ENCODE results near the gene CEP350.
"Not testable (repeated sequence)": the region's sequence is repeated elsewhere in the genome, so short reads cannot be mapped to it uniquely, and the experiment has no call there.

The CEP350 gene

GRCh38 chr1:179933219-179933618, 21.4 kb upstream of the CEP350 start:
- H3K27me3 Mint-ChIP-seq: no peaks in the 10 kb centered on the region
- ATAC-seq: no peak
- H3K9me3 Mint-ChIP-seq: no peaks in the 10 kb centered on the region
- no peak overlapping the region for H3K4me3 Mint-ChIP-seq
- DNase-seq: no peak
- no peak overlapping the region for H3K27ac Mint-ChIP-seq
- H3K4me1 Mint-ChIP-seq: no peaks in the 10 kb centered on the region
- H3K36me3 Mint-ChIP-seq (ENCODE audit: low read depth): no peaks in the 10 kb centered on the region

- Mint-ChIP-seq H3K27ac (no peak overlapping the region), H3K4me3 (no peak overlapping the region), H3K27me3 (peaks cover 3% of the 10 kb centered on the region), H3K4me1 (no peaks in the 10 kb centered on the region), H3K36me3 (ENCODE audit: low read depth) (no peaks in the 10 kb centered on the region), H3K9me3 (no peaks in the 10 kb centered on the region)
- ATAC-seq: no peak
- DNase-seq: no peak
Observed at GRCh38 chr1:179935909-179936496, 18.6 kb upstream of the CEP350 start.

DNA sequence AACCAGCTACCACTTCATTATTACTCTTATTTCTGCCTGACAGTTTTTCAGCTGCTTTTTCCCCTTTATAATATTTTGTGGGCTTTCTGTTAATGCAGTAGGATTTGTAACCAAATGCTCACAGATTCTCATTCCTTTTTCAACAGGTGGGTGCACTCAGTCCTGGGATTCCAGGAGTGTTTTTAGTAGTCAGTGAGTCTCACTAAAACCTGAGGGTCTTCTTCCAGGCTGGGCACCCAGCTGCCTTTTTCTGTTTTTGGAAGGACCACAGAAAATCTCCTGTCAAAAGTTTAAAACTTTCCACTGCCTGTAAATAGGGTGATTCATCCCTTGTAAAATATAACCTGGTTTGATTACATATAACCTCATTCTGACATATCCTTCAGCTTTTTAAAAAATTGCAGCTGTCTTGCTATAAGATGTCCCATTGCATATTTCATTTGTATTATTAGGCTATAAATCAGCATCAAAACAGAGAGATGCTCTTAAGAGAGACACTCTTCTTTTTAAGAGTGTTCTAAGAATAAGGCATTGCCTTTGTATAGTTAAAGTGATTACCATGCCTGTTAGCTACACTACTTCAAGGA, 16.8 kb upstream of the CEP350 start:
- DNase-seq (no peak), ATAC-seq (no peak)
- no peak overlapping the region for H3K4me3 Mint-ChIP-seq
- H3K36me3 Mint-ChIP-seq (ENCODE audit: low read depth): no peaks in the 10 kb centered on the region
- H3K9me3 Mint-ChIP-seq: no peaks in the 10 kb centered on the region
- no peaks in the 10 kb centered on the region for H3K4me1 Mint-ChIP-seq
- peaks cover 3% of the 10 kb centered on the region for H3K27me3 Mint-ChIP-seq
- no peak overlapping the region for H3K27ac Mint-ChIP-seq

- DNase-seq: no peak
- no peak overlapping the region for H3K4me3 Mint-ChIP-seq
- H3K27ac Mint-ChIP-seq: no peak overlapping the region
Observed at GRCh38 chr1:179938752-179939151, 15.9 kb upstream of the CEP350 start.

DNA sequence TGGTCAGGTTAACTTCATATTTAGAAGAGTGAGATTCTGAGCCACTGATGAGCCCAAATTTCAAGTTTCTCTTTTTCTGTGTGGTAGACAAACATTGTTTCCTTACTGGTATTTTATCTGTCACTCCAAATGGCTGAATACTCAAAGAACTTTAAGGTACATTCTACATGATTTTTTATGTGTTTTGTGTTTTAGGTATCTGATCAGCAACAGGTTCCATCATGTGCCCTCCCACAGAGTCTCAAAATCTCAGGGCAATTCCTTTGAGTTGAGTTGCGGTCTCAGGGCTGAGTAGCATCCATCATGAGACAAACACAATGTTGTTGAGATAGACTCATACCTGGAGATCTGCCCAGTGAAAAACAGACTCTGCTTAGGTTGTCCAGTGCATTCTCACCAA, 14.7 kb upstream of the CEP350 start:
- DNase-seq: no peak
- Mint-ChIP-seq H3K4me1 (no peaks in the 10 kb centered on the region), H3K9me3 (no peaks in the 10 kb centered on the region)

More at GRCh38 chr1:179938752-179939151, 15.9 kb upstream of the CEP350 start:
- no peak for ATAC-seq
- no peaks in the 10 kb centered on the region for H3K4me1 Mint-ChIP-seq
- H3K27me3 Mint-ChIP-seq: peaks cover 3% of the 10 kb centered on the region
- no peaks in the 10 kb centered on the region for H3K9me3 Mint-ChIP-seq
- H3K36me3 Mint-ChIP-seq (ENCODE audit: low read depth): no peaks in the 10 kb centered on the region

GRCh38 chr1:179941454-179941853, 13.2 kb upstream of the CEP350 start:
- Mint-ChIP-seq H3K4me3 (no peak overlapping the region), H3K4me1 (no peaks in the 10 kb centered on the region), H3K36me3 (ENCODE audit: low read depth) (no peaks in the 10 kb centered on the region), H3K9me3 (no peaks in the 10 kb centered on the region), H3K27ac (no peak overlapping the region), H3K27me3 (peaks cover 3% of the 10 kb centered on the region)
- no peak for DNase-seq
- ATAC-seq: no peak

More for the DNA sequence above, 14.7 kb upstream of the CEP350 start:
- H3K27ac Mint-ChIP-seq: no peak overlapping the region
- no peak overlapping the region for H3K4me3 Mint-ChIP-seq
- no peaks in the 10 kb centered on the region for H3K36me3 Mint-ChIP-seq (ENCODE audit: low read depth)
- no peak for ATAC-seq
- peaks cover 3% of the 10 kb centered on the region for H3K27me3 Mint-ChIP-seq

DNA sequence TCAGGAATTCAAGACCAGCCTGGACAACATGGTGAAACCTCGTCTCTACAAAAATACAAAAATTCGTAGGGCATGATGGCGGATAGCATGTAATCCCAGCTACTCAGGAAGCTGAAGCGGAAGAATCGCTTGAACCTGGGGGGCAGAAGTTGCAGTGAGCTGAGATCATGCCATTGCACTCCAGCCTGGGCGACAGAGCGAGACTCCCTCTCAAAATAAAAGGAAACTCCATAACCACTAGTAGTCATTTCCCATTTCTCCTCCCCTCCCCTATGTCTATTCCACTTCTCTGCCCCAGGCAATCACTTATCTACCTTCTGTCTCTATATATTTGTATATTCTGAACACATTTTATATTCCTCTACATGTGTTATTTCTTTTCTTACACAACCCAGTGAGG, 4.0 kb upstream of the CEP350 start:
- ATAC-seq: no peak
- Mint-ChIP-seq H3K4me1 (peaks cover 28% of the 10 kb centered on the region), H3K27me3 (no peaks in the 10 kb centered on the region), H3K36me3 (ENCODE audit: low read depth) (no peaks in the 10 kb centered on the region), H3K27ac (no peak overlapping the region), H3K9me3 (no peaks in the 10 kb centered on the region), H3K4me3 (no peak overlapping the region)
- no peak for DNase-seq

GRCh38 chr1:179951383-179952144, 3.0 kb upstream of the CEP350 start:
- peak overlapping the region; percentile 92 for H3K27ac Mint-ChIP-seq
- ATAC-seq (no peak), DNase-seq (no peak)
- no peak overlapping the region for H3K4me3 Mint-ChIP-seq
- no peaks in the 10 kb centered on the region for H3K27me3 Mint-ChIP-seq
- H3K9me3 Mint-ChIP-seq: no peaks in the 10 kb centered on the region
- peaks cover 37% of the 10 kb centered on the region for H3K4me1 Mint-ChIP-seq
- no peaks in the 10 kb centered on the region for H3K36me3 Mint-ChIP-seq (ENCODE audit: low read depth)

GRCh38 chr1:179952186-179952585, 2.4 kb upstream of the CEP350 start:
- Mint-ChIP-seq H3K27me3 (no peaks in the 10 kb centered on the region), H3K27ac (peak overlapping the region; percentile 92), H3K4me3 (peak overlapping the region; percentile 24), H3K36me3 (ENCODE audit: low read depth) (no peaks in the 10 kb centered on the region), H3K9me3 (no peaks in the 10 kb centered on the region), H3K4me1 (peaks cover 42% of the 10 kb centered on the region)
- ATAC-seq (no peak), DNase-seq (no peak)

GRCh38 chr1:179953974-179954492, 577 bp upstream of the CEP350 start:
- no peaks in the 10 kb centered on the region for H3K36me3 Mint-ChIP-seq (ENCODE audit: low read depth)
- H3K27me3 Mint-ChIP-seq: no peaks in the 10 kb centered on the region
- H3K4me3 Mint-ChIP-seq: peak overlapping the region; percentile 84
- ATAC-seq (peak; percentile 17), DNase-seq (peak; percentile 49)
- H3K4me1 Mint-ChIP-seq: peaks cover 52% of the 10 kb centered on the region
- H3K27ac Mint-ChIP-seq: peak overlapping the region; percentile 92
- no peaks in the 10 kb centered on the region for H3K9me3 Mint-ChIP-seq

DNA sequence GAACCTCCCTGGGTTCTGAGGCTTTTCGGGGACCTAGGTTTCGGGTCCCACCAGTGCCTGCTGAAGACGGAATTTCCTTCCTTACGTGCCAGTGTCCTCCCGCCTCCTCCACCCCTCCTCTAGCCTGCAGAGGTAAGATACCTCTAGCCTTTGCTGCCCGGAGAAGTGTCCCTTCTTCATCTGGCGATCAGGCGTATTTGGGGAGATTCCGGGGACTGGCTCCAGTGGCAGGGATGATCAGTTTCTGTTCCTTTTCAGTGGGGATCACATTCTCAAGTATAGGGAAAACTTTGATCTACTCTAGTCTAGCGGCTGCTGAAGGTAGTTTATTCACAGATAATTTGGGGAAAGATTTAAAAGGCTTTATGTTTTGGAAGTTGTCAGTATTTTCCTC, 674 bp downstream of the CEP350 start:
- no peak for DNase-seq
- H3K36me3 Mint-ChIP-seq (ENCODE audit: low read depth): no peaks in the 10 kb centered on the region

DNA sequence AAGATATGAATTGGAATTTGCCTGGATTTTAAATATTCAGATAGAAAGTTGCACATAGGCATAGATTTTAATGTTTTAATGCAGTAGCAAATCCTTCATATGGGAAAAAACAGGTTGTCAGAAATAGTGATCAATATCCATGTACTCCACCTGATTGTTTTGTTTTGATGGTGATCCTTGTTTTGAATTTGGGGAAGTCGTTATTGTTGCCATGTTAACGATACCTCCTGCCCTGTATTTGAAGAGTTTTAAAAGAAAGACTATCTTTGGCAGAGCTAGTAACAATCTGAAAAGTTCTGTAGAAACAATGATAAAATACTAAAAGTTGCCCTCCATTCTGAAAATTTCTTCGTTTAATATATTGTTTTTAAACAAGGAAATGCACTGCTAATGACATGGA, 1.1 kb downstream of the CEP350 start:
- Mint-ChIP-seq H3K4me1 (peaks cover 57% of the 10 kb centered on the region), H3K36me3 (ENCODE audit: low read depth) (no peaks in the 10 kb centered on the region), H3K27ac (peak overlapping the region; percentile 80), H3K4me3 (peak overlapping the region; percentile 84), H3K27me3 (no peaks in the 10 kb centered on the region), H3K9me3 (no peaks in the 10 kb centered on the region)
- ATAC-seq: no peak
- DNase-seq: no peak

More for the DNA sequence above, 674 bp downstream of the CEP350 start:
- Mint-ChIP-seq H3K4me3 (peak overlapping the region; percentile 84), H3K27ac (peak overlapping the region; percentile 80), H3K4me1 (peaks cover 56% of the 10 kb centered on the region), H3K27me3 (no peaks in the 10 kb centered on the region), H3K9me3 (no peaks in the 10 kb centered on the region)
- ATAC-seq: no peak

GRCh38 chr1:179958359-179958758, 3.7 kb downstream of the CEP350 start:
- Mint-ChIP-seq H3K9me3 (no peaks in the 10 kb centered on the region), H3K27me3 (no peaks in the 10 kb centered on the region), H3K4me1 (peaks cover 49% of the 10 kb centered on the region), H3K4me3 (no peak overlapping the region), H3K27ac (no peak overlapping the region), H3K36me3 (ENCODE audit: low read depth) (peaks cover 10% of the 10 kb centered on the region)
- no peak for DNase-seq
- ATAC-seq: no peak

DNA sequence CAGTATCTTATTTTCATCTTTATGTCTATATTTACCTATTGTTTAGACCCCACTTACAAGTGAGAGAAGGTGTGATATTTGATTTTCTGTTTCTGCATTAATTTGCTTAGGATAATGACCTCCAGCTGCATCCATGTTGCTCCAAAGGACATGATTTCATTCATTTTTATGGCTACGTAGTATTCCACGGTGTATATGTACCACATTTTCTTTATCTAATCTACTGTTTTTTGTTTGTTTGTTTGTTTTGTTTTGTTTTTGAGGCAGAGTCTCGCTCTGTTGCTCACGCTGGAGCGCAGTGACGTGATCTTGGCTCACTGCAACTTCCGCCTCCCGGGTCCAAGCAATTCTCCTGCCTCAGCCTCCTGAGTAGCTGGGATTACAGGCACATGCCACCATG, 7.6 kb downstream of the CEP350 start:
- not testable (repeated sequence) for H3K4me3 Mint-ChIP-seq, ATAC-seq, DNase-seq, H3K9me3 Mint-ChIP-seq, H3K27me3 Mint-ChIP-seq, H3K27ac Mint-ChIP-seq
- Mint-ChIP-seq H3K36me3 (ENCODE audit: low read depth) (peaks cover 20% of the 10 kb centered on the region), H3K4me1 (peaks cover 43% of the 10 kb centered on the region)

DNA sequence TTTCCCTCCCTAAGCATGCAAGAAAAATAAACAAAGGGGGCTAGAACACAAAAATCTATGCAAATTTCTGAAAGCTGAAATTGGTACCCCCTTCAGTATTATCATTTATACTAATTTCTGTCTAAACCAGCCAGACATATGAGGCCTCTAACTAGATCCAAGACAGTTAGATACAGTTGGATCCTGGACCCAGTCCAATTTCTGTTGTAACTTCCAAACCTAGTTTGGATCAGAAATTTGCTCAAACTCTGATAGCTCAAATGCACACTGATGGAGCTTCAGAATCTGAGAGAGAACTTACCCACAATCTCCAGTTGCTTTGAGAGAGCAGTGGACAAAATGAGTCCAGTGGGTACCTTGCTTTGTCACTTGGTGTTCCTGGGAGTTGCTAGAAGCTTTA, 11.9 kb downstream of the CEP350 start:
- Mint-ChIP-seq H3K9me3 (no peaks in the 10 kb centered on the region), H3K36me3 (ENCODE audit: low read depth) (peaks cover 25% of the 10 kb centered on the region), H3K4me3 (no peak overlapping the region), H3K27me3 (no peaks in the 10 kb centered on the region), H3K4me1 (peaks cover 55% of the 10 kb centered on the region), H3K27ac (no peak overlapping the region)
- ATAC-seq (no peak), DNase-seq (no peak)

Measured in activated naive CD8-positive, alpha-beta T cell treated with anti-CD3 and anti-CD28 coated beads, Interleukin-2, amount 50 U/mL, for 24 hours (primary cell).